ENCODE data around the gene TAB2.

TAB2 gene

GRCh38 chr6:149380523-149380922 is 63.0 kb downstream of the TAB2 start:
- no peak for DNase-seq

GRCh38 chr6:149383371-149383770 is 65.9 kb downstream of the TAB2 start:
- no peak for DNase-seq

- DNase-seq, result no peak
These were observed 67.0 kb downstream of the TAB2 start for GRCh38 chr6:149384464-149384863.

- DNase-seq, result no peak
These were observed 68.6 kb downstream of the TAB2 start for GRCh38 chr6:149385998-149386646.

GRCh38 chr6:149387779-149388512 is 70.4 kb downstream of the TAB2 start:
- no peak for DNase-seq

GRCh38 chr6:149389509-149390297 is 72.2 kb downstream of the TAB2 start:
- no peak for DNase-seq

- no peak for DNase-seq
These were observed 74.6 kb downstream of the TAB2 start for GRCh38 chr6:149392093-149392492.

- DNase-seq, result no peak
These were observed 75.0 kb downstream of the TAB2 start for GRCh38 chr6:149392535-149392934.

GRCh38 chr6:149393002-149393679 is 75.6 kb downstream of the TAB2 start:
- no peak for DNase-seq

GRCh38 chr6:149395185-149395584 is 77.7 kb downstream of the TAB2 start:
- no peak for DNase-seq

GRCh38 chr6:149397384-149397783 is 79.9 kb downstream of the TAB2 start:
- DNase-seq, result no peak

GRCh38 chr6:149400050-149400449 is 82.5 kb downstream of the TAB2 start, which contains the start of gene SUMO4:
Gene SUMO4 (plus strand): TSS chr6:149400262. CDS start chr6:149400392, 130 bp downstream.
- no peak for DNase-seq

- DNase-seq, result no peak
These were observed 86.0 kb downstream of the TAB2 start for GRCh38 chr6:149403534-149403933.

GRCh38 chr6:149405823-149406765 is 88.6 kb downstream of the TAB2 start:
- no peak for DNase-seq

- DNase-seq, result no peak
These were observed 92.1 kb downstream of the TAB2 start for GRCh38 chr6:149409617-149410016.

- DNase-seq, result no peak
These were observed 93.0 kb downstream of the TAB2 start for GRCh38 chr6:149410557-149410956.

GRCh38 chr6:149414009-149414408 is 96.5 kb downstream of the TAB2 start:
- DNase-seq, result no peak

- no peak for DNase-seq
These were observed 97.3 kb downstream of the TAB2 start for GRCh38 chr6:149414821-149415220.

- DNase-seq, result no peak
These were observed 102.3 kb downstream of the TAB2 start for GRCh38 chr6:149419696-149420404.

- DNase-seq, result no peak
These were observed 103.6 kb downstream of the TAB2 start for GRCh38 chr6:149421132-149421531.

GRCh38 chr6:149422581-149422980 is 105.1 kb downstream of the TAB2 start:
- no peak for DNase-seq
